Measurements from ENCODE around the gene TACC3.

The TACC3 gene

GRCh38 chr4:1786544-1787362 lies 65.4 kb downstream of the TACC3 start:
- no peak for TF ChIP-seq CTCF (IDR thresholded peaks at IDR 0.05; ENCODE audit: low read depth, low read length)
- no peak for DNase-seq (ENCODE audit: low read depth in 2 of 2)

GRCh38 chr4:1787411-1788077 lies 66.2 kb downstream of the TACC3 start:
- DNase-seq (ENCODE audit: low read depth in 2 of 2) = no peak
- no peak for TF ChIP-seq CTCF (IDR thresholded peaks at IDR 0.05; ENCODE audit: low read depth, low read length)
- H3K4me3 ChIP-seq (replicated peaks in 1 of 2; ENCODE audit: low read depth in 2 of 2, low read length in 2 of 2) = no peak overlapping the region

More at GRCh38 chr4:1786544-1787362, 65.4 kb downstream of the TACC3 start:
- H3K4me3 ChIP-seq (replicated peaks in 1 of 2; ENCODE audit: low read depth in 2 of 2, low read length in 2 of 2) = no peak overlapping the region

GRCh38 chr4:1788254-1788973 lies 67.1 kb downstream of the TACC3 start:
- DNase-seq (ENCODE audit: low read depth in 2 of 2) = no peak
- TF ChIP-seq CTCF (IDR thresholded peaks at IDR 0.05; ENCODE audit: low read depth, low read length) = no peak
- H3K4me3 ChIP-seq (replicated peaks in 1 of 2; ENCODE audit: low read depth in 2 of 2, low read length in 2 of 2) = no peak overlapping the region

GRCh38 chr4:1789552-1789951 lies 68.2 kb downstream of the TACC3 start:
- TF ChIP-seq CTCF (IDR thresholded peaks at IDR 0.05; ENCODE audit: low read depth, low read length) = no peak
- no peak overlapping the region for H3K4me3 ChIP-seq (replicated peaks in 1 of 2; ENCODE audit: low read depth in 2 of 2, low read length in 2 of 2)
- DNase-seq (ENCODE audit: low read depth in 2 of 2) = no peak

GRCh38 chr4:1790005-1790404 lies 68.7 kb downstream of the TACC3 start:
- no peak for DNase-seq (ENCODE audit: low read depth in 2 of 2)
- no peak overlapping the region for H3K4me3 ChIP-seq (replicated peaks in 1 of 2; ENCODE audit: low read depth in 2 of 2, low read length in 2 of 2)
- TF ChIP-seq CTCF (IDR thresholded peaks at IDR 0.05; ENCODE audit: low read depth, low read length) = no peak

- no peak for TF ChIP-seq CTCF (IDR thresholded peaks at IDR 0.05; ENCODE audit: low read depth, low read length)
- no peak overlapping the region for H3K4me3 ChIP-seq (replicated peaks in 1 of 2; ENCODE audit: low read depth in 2 of 2, low read length in 2 of 2)
- no peak for DNase-seq (ENCODE audit: low read depth in 2 of 2)
These were observed 71.0 kb downstream of the TACC3 start for GRCh38 chr4:1792158-1792831.
